OCI-LY7 (cell line): ENCODE measurements around the gene B3GAT1. TPM values are rescaled to one million over a fixed set of nuclear protein-coding genes. Genes with fewer than 3 reads are reported as not detected.

ENCODE experiments used
- BruUV-seq: library from RNA; stranded (reverse); fragments of 400-500 nt; replicated peaks from 2 replicates; lab custom pipeline; 2021; lab: Mats Ljungman, UMichigan
- CTCF ChIA-PET: fragments of 300-600 bp; sonication (Branson Sonifier 250); formaldehyde crosslinking; loops from one replicate; lab custom pipeline; 2022; ENCODE audit warnings: antibody characterized with exemption; ENCODE audit not compliant: unreplicated experiment; lab: Charles Lee
- POLR2A ChIA-PET: fragments of 300-600 bp; sonication (Branson Sonifier 250); formaldehyde crosslinking; loops from one replicate; lab custom pipeline; 2022; ENCODE audit warnings: antibody characterized with exemption; lab: Charles Lee
- DNase-seq: peaks from one replicate; pipeline ENCODE4 v3.0.0-alpha.2; 2015; ENCODE audit warnings: low spot score
- H2AFZ ChIP-seq: fragments of 200-600 bp; sonication (generic), shearing (Covaris generic); 2 replicates; pipeline ENCODE4 v1.6.1; 2014; ENCODE audit warnings: mild to moderate bottlenecking, antibody characterized with exemption, low read length, moderate library complexity
- H3K27ac ChIP-seq: fragments of 200-600 bp; sonication (generic); 2 replicates; pipeline ENCODE4 v1.5.1; 2014; ENCODE audit warnings: mixed run types, low read depth, mild to moderate bottlenecking, moderate library complexity, low read length, inconsistent platforms; ENCODE audit not compliant: poor library complexity, severe bottlenecking
- H3K36me3 ChIP-seq: fragments of 200-600 bp; sonication (generic); 2 replicates; pipeline ENCODE4 v1.6.1; 2014; ENCODE audit warnings: mild to moderate bottlenecking, antibody characterized with exemption, low read length, moderate library complexity, mixed read lengths; ENCODE audit not compliant: insufficient read depth
- H3K4me1 ChIP-seq: fragments of 200-600 bp; sonication (generic); 2 replicates; pipeline ENCODE4 v1.5.1; 2014; ENCODE audit warnings: mild to moderate bottlenecking, low read length; ENCODE audit not compliant: insufficient read depth, poor library complexity, severe bottlenecking
- H3K4me2 ChIP-seq: fragments of 200-600 bp; sonication (generic); 2 replicates; pipeline ENCODE4 v1.6.1; 2014; ENCODE audit warnings: mild to moderate bottlenecking, low read length
- H3K4me3 ChIP-seq: fragments of 200-600 bp; sonication (generic); 2 replicates; pipeline ENCODE4 v1.5.1; 2014; ENCODE audit warnings: mild to moderate bottlenecking, low read depth, low read length; ENCODE audit not compliant: poor library complexity, severe bottlenecking
- H3K79me2 ChIP-seq: fragments of 200-600 bp; sonication (generic); 2 replicates; pipeline ENCODE4 v1.6.1; 2016; ENCODE audit warnings: low read depth, mild to moderate bottlenecking, low read length, moderate library complexity, mixed read lengths; ENCODE audit not compliant: insufficient read depth
- H3K9me2 ChIP-seq: fragments of 200-600 bp; sonication (generic); 2 replicates; pipeline ENCODE4 v1.6.1; 2016; ENCODE audit warnings: mild to moderate bottlenecking, low read length, mixed read lengths; ENCODE audit not compliant: insufficient read depth
- H3K9me3 ChIP-seq: fragments of 200-600 bp; sonication (generic); 2 replicates; pipeline ENCODE4 v1.6.1; 2014; ENCODE audit warnings: mild to moderate bottlenecking, mixed run types, low read length, mixed read lengths
- H4K20me1 ChIP-seq: fragments of 200-600 bp; sonication (generic); 2 replicates; pipeline ENCODE4 v1.6.1; 2014; ENCODE audit warnings: mild to moderate bottlenecking, antibody characterized with exemption, low read length, moderate library complexity, mixed read lengths; ENCODE audit not compliant: insufficient read depth
- CTCF ChIP-seq: fragments of 200-600 bp; sonication (generic); conservative IDR thresholded peaks from 2 replicates; pipeline ENCODE4 v1.5.1; 2014; ENCODE audit warnings: mild to moderate bottlenecking, antibody characterized with exemption, low read length, moderate library complexity, mixed read lengths
- EZH2phosphoT487 ChIP-seq: fragments of 200-600 bp; sonication (generic); IDR thresholded peaks from 2 replicates; pipeline ENCODE4 v1.6.1; 2018; ENCODE audit warnings: low read depth, borderline replicate concordance, mild to moderate bottlenecking, mixed run types, antibody characterized with exemption, low read length, moderate library complexity, mixed read lengths
- intact Hi-C: fragments of 100-400 bp; cut with micrococcal nuclease; formaldehyde crosslinking; loops from one replicate; pipeline ENCODE4 v1.10.0; 2022; ENCODE audit not compliant: unreplicated experiment
- total RNA-seq, 2 experiments: library from RNA; depleted of rRNA in 1 of 2; stranded (reverse); fragments of >200 nt in 1 of 2; shearing (Covaris generic) in 1 of 2; gene quantifications; 2 replicates each; pipeline ENCODE4 v1.2.3, GENCODE V29; 2014 to 2022

B3GAT1 gene
- total RNA-seq, 2 experiments from 2014 or later, result not detected

GRCh38 chr11:134370526-134371435, 41.3 kb downstream of the B3GAT1 start:
- Histone ChIP-seq H3K9me2 (no peaks in the 10 kb centered on the region), H3K27ac (no peak overlapping the region), H2AFZ (no peak overlapping the region), H3K4me3 (no peak overlapping the region), H3K79me2 (no peaks in the 10 kb centered on the region), H3K36me3 (no peaks in the 10 kb centered on the region), H4K20me1 (no peaks in the 10 kb centered on the region), H3K9me3 (no peaks in the 10 kb centered on the region), H3K4me2 (no peak overlapping the region), H3K4me1 (no peaks in the 10 kb centered on the region)
- no TSS peak for BruUV-seq
- intact Hi-C loops, result no loop called here
- CTCF ChIA-PET, result no interaction called here
- DNase-seq, result no peak
- TF ChIP-seq EZH2phosphoT487 (no peak), CTCF (no peak)
- POLR2A ChIA-PET, result no interaction called here

GRCh38 chr11:134369656-134370525, 42.2 kb downstream of the B3GAT1 start:
- Histone ChIP-seq H3K79me2 (no peaks in the 10 kb centered on the region), H3K4me3 (no peak overlapping the region), H3K9me2 (no peaks in the 10 kb centered on the region), H3K9me3 (no peaks in the 10 kb centered on the region), H3K27ac (no peak overlapping the region), H3K4me2 (no peak overlapping the region), H3K36me3 (no peaks in the 10 kb centered on the region), H3K4me1 (no peaks in the 10 kb centered on the region), H2AFZ (no peak overlapping the region), H4K20me1 (no peaks in the 10 kb centered on the region)
- intact Hi-C loops, result no loop called here
- ChIA-PET POLR2A (no interaction called here), CTCF (no interaction called here)
- no peak for DNase-seq
- no TSS peak for BruUV-seq
- TF ChIP-seq EZH2phosphoT487, result no peak
- no peak for TF ChIP-seq CTCF
